SJSA1 (cell line): ENCODE data around the gene ASNS. TPM values are rescaled to one million over a fixed set of nuclear protein-coding genes. Genes with fewer than 3 reads are reported as not detected.
"Not testable (repeated sequence)": the region's sequence is repeated elsewhere in the genome, so short reads cannot be mapped to it uniquely, and the experiment has no call there.

ENCODE experiments used
- DNase-seq, 2 experiments: peaks; one replicate each; pipeline ENCODE4 v3.0.0-alpha.2; 2015 to 2020; ENCODE audit warnings: low spot score in 2 of 2, low read depth in 1 of 2
- H3K27ac ChIP-seq: fragments of 250-450 bp; sonication (Bioruptor Pico); 2 replicates; pipeline ENCODE4 v1.5.1; 2020; ENCODE audit warnings: mild to moderate bottlenecking, moderate library complexity
- H3K27me3 ChIP-seq: fragments of 250-450 bp; sonication (Bioruptor Pico); replicated peaks from 2 replicates; pipeline ENCODE4 v1.5.1; 2020; ENCODE audit warnings: mild to moderate bottlenecking, moderate library complexity
- H3K36me3 ChIP-seq: fragments of 250-450 bp; sonication (Bioruptor Pico); 2 replicates; pipeline ENCODE4 v1.5.1; 2020; ENCODE audit warnings: mild to moderate bottlenecking
- H3K4me1 ChIP-seq: fragments of 250-450 bp; sonication (Bioruptor Pico); replicated peaks from 2 replicates; pipeline ENCODE4 v1.6.1; 2021; ENCODE audit warnings: mild to moderate bottlenecking
- H3K4me3 ChIP-seq: fragments of 250-450 bp; sonication (Bioruptor Pico); 2 replicates; pipeline ENCODE4 v1.5.1; 2020; ENCODE audit warnings: mild to moderate bottlenecking
- H3K9me3 ChIP-seq: fragments of 250-450 bp; sonication (Bioruptor Pico); replicated peaks from 2 replicates; pipeline ENCODE4 v1.5.1; 2020; ENCODE audit warnings: mild to moderate bottlenecking
- total RNA-seq: library from RNA; depleted of rRNA; stranded (reverse); fragments of >200 nt; shearing (Covaris generic); gene quantifications from 2 replicates; pipeline ENCODE4 v1.2.3, GENCODE V29; 2014

Gene ASNS
- total RNA-seq, 1 experiment from 2014 or later = 13.1 TPM

DNA sequence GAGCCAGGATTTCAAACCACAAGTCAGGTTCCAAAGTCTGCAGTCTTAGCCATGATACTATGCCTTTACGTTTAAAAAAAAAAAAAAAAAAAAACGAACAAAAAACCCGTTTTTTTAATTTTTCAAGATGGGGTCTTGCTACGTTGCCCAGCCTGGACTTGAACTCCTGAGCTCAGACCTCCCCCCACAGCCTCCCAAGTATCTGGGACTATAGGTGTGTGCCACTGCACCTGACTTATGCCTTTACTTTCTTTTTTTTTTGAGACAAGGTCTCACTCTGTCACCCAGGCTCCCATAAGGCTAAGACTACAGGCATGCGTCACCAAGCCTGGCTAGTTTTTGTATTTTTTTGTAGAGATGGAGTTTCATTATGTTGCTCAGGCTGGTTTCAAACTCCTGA is 14.7 kb downstream of the ASNS start:
- Histone ChIP-seq H3K27me3 (no peaks in the 10 kb centered on the region), H3K4me1 (no peaks in the 10 kb centered on the region), H3K36me3 (no peaks in the 10 kb centered on the region), H3K27ac (no peak overlapping the region), H3K4me3 (no peak overlapping the region), H3K9me3 (no peaks in the 10 kb centered on the region)
- DNase-seq = no peak

DNA sequence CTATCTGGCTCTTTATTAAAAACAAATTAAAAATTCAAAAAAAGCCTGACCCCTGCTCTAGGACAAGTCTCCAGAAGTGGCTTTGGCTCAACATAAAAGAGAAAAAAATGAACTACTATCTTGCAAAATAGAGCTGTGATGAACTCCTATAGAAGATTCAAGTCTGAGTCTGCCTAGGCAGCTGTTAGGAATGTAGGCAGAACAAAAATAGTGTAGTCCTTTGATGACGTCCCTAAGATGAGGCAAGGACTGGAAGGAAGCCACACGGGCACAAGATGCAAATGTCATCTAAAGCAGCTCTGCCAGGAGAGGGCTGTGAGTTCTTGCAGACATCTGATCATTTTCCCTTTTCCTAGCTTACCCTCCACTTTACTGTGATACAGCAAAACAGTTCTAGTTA is 20.5 kb downstream of the ASNS start:
- Histone ChIP-seq H3K27me3 (no peaks in the 10 kb centered on the region), H3K27ac (no peak overlapping the region), H3K9me3 (no peaks in the 10 kb centered on the region), H3K36me3 (no peaks in the 10 kb centered on the region), H3K4me3 (no peak overlapping the region), H3K4me1 (no peaks in the 10 kb centered on the region)
- DNase-seq = no peak

DNA sequence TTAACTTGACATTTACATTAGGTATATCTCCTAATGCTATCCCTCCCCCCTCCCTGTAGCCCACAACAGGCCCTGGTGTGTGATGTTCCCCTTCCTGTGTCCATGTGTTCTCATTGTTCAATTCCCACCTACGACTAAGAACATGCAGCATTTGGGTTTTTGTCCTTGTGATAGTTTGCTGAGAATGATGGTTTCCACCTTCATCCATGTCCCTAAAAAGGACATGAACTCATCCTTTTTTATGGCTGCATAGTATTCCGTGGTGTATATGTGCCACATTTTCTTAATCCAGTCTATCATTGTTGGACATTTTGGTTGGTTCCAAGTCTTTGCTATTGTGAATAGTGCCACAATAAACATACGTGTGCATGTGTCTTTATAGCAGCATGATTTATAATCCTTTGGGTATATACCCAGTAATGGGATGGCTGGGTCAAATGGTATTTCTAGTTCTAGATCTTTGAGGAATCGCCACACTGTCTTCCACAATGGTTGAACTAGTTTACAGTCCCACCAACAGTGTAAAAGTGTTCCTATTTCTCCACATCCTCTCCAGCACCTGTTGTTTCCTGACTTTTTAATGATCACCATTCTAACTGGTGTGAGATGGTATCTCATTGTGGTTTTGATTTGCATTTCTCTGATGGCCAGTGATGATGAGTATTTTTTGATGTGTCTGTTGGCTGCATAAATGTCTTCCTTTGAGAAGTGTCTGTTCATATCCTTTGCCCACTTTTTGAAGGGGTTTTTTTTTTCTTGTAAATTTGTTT is 21.8 kb downstream of the ASNS start:
- H3K4me3 ChIP-seq, H3K27me3 ChIP-seq, H3K4me1 ChIP-seq, H3K36me3 ChIP-seq, DNase-seq, H3K27ac ChIP-seq, H3K9me3 ChIP-seq: not testable (repeated sequence)

DNA sequence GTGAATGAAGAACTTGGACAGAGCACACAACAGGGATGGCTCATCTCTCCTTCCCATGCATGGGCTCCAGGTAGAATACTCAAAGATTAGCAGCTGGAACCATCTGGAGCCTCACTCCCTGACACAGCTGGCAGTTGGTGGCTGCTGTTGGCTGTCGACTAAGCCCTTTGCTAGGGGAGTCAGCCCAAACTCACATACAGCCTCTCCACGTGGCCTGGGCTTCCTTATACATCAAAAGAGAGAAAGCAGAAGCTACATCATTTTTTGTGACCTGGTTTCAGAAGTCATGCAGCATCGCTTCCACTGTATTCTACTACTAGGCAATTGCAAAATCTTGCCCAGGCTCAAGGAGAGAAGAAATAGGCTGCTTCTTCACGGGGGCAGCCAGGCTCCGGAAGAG is 24.4 kb downstream of the ASNS start:
- Histone ChIP-seq H3K4me3 (no peak overlapping the region), H3K4me1 (no peaks in the 10 kb centered on the region), H3K27me3 (no peaks in the 10 kb centered on the region), H3K27ac (no peak overlapping the region), H3K36me3 (no peaks in the 10 kb centered on the region), H3K9me3 (no peaks in the 10 kb centered on the region)
- DNase-seq = no peak

DNA sequence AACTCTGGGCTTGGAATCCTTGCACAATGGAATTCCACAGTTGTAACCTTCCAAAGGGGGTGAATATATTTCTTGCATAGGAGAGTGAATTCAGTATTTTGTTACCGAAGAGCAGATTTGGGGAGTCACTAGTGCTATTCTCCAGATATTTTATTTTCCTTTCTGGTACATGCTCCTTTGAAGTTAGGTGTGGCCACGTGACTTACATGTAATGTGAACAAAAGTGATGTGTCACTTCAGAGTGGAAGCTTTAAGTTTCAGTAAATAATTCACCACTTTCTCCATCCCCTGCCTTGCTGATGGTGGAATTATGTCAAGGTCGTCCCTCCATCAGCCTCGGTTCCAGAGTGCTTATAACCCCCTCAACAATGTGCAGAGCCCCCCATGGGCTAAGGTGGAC is 25.3 kb downstream of the ASNS start:
- Histone ChIP-seq H3K36me3 (no peaks in the 10 kb centered on the region), H3K4me1 (no peaks in the 10 kb centered on the region), H3K4me3 (no peak overlapping the region), H3K27me3 (no peaks in the 10 kb centered on the region), H3K9me3 (no peaks in the 10 kb centered on the region), H3K27ac (no peak overlapping the region)
- no peak for DNase-seq

DNA sequence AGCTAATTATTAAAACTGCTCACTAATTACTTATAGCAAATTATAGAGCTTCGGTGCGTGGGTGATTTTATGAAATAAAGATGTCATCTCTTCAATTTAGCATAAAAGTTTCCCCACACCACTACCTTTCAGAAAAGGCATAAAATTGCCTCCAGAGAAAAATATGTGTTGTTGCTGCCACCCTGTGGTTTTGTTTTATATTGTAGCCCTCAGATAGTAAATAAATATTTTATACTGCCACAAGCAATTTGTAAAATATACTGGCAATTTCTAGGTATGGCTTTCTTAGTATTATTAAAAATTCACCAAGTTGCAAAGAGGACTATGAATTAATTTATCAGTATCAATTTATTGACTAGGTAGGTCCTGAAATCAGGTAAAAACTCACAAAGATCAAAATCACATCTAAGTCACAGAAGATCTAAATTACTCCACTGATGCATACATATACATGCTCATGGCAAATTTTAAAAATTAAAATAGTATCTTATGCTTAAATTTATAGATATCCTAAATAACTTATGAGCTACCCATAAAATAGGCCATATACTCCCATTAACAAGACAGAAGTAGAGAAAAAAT is 26.5 kb downstream of the ASNS start:
- DNase-seq = peak in 1 of 2 experiments; percentile 27
- Histone ChIP-seq H3K4me1 (no peaks in the 10 kb centered on the region), H3K36me3 (no peaks in the 10 kb centered on the region), H3K27me3 (no peaks in the 10 kb centered on the region), H3K4me3 (no peak overlapping the region), H3K27ac (no peak overlapping the region), H3K9me3 (no peaks in the 10 kb centered on the region)

DNA sequence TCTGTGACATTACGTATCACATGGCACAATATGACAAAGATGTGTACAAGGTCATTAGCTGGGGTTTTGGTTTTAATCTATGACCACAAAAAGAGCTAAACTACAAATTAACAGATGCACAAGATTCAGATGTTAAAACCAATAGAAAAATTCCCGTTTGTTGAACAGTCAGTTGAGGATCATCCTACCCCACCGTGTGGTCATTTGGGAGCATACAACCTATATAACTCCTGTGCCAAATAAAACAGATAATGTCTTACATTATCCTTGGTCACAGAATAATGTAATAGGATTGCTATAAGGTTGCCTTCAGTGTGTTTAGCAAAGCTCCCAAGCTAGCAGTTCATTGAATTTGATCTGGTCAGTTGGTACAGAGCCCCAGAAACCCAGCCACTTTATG is 28.2 kb downstream of the ASNS start:
- no peaks in the 10 kb centered on the region for H3K9me3 ChIP-seq
- DNase-seq = no peak
- H3K4me3 ChIP-seq = no peak overlapping the region
- H3K27me3 ChIP-seq = no peaks in the 10 kb centered on the region
- H3K27ac ChIP-seq = no peak overlapping the region
- no peaks in the 10 kb centered on the region for H3K4me1 ChIP-seq
- no peaks in the 10 kb centered on the region for H3K36me3 ChIP-seq

DNA sequence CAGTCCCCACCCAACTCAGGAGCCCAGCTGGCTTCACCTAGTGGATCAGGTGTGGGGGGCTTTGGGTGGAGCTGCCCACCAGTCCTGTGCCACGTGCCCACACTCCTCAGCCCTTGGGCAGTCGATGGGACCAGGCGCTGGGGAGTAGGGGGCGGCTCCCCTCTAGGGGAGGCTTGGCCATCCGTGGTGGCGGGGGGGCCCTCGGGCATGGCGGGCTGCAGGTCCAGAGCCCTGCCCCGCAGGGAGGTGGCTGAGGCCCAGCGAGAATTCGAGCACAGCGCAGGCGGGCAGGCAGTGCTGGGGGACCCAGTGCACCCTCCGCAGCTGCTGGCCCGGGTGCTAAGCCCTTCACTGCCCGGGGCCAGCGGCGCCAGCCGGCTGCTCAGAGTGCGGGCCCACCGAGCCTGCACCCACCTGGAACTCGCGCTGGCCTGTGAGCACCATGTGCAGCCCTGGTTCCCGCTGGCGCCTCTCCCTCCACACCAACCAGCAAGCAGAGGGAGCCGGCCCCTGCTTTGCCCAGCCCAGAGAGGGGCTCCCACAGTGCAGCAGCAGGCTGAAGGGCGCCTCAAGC is 29.3 kb downstream of the ASNS start:
- H3K4me3 ChIP-seq = no peak overlapping the region
- H3K27me3 ChIP-seq = no peaks in the 10 kb centered on the region
- DNase-seq = no peak
- no peak overlapping the region for H3K27ac ChIP-seq
- H3K4me1 ChIP-seq = no peaks in the 10 kb centered on the region
- H3K9me3 ChIP-seq = no peaks in the 10 kb centered on the region
- H3K36me3 ChIP-seq = no peaks in the 10 kb centered on the region

DNA sequence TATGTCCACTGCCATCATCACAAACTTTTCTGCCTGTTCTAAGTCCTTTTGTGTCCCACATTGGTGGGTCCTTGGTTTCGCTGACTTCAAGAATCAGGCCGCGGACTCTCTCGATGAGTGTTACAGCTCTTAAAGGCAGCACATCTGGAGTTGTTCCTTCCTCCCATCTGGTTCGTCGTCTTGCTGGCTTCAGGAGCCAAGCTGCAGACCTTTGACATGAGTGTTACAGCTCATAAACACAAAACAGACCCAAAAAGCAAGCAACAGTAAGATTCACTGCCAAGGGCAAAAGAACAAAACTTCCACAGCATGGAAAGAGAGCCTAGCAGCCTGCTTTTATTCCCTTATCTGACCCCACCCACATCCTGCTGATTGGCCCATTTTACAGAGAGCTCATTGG is 30.2 kb downstream of the ASNS start:
- Histone ChIP-seq H3K4me1 (no peaks in the 10 kb centered on the region), H3K27ac (no peak overlapping the region), H3K36me3 (no peaks in the 10 kb centered on the region), H3K27me3 (no peaks in the 10 kb centered on the region), H3K4me3 (no peak overlapping the region), H3K9me3 (no peaks in the 10 kb centered on the region)
- DNase-seq = no peak

DNA sequence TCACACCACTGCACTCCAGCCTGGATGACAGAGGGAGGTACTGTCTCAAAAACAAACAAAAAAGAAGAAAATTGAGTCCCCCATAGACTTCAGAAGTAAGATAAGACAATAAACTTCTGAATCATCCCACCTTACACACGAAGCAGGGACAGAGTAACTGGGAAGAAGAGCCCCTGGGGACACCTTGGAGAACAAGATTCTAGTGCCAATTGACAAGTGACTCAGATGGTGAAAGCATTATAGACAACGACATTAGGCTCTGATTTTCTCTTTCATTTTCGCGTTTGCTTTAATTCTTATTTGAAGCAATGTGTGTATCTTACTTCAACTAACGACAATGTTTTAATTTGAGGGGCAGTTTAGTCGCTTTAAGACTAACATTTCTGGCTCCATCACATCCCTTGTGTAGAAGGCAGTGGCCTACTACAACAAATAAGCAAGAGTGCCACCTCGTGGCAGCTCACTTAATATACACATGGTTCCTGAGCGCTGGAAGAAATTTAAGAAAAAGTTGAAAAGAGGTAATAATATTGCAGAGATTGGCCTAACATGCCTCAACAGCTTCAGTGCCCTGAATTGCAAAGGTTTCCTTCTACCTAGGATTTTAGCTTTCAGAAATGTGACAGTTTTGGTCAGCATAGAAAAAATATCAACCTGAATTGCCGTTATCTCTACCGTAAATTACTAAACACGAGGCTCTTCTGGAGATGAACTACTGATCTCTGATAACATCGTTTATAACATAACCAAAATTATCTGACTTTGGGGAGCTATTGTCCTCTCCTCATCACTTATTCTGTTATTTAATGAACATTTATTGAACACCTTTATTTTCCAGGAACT is 36.7 kb downstream of the ASNS start:
- 0 out of 2 replicates have a peak, but pooled peaks cover 3% of the 10 kb centered on the region for H3K27me3 ChIP-seq
- no peak overlapping the region for H3K4me3 ChIP-seq
- no peaks in the 10 kb centered on the region for H3K4me1 ChIP-seq
- H3K27ac ChIP-seq = no peak overlapping the region
- H3K36me3 ChIP-seq = no peaks in the 10 kb centered on the region
- peak; percentile 44 to 56 for DNase-seq
- no peaks in the 10 kb centered on the region for H3K9me3 ChIP-seq

DNA sequence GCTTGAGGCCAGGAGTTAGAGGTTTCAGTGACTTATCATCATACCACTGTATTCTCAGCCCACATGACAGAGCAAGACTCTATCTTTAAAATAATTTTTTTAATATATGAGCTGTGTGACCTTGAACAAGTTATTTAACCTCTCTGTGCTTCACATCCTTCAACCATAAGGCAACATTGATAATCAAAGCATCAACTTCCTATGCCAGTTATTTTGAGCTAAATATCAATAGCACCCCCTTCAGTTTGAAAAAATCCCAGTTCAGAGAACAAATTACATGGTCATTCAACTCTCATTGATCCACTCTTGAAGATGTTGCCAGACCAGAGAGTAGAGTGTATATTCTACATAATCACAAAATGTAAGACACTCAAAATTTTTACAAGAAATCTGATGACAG is 53.0 kb downstream of the ASNS start:
- no peaks in the 10 kb centered on the region for H3K4me1 ChIP-seq
- no peaks in the 10 kb centered on the region for H3K9me3 ChIP-seq
- no peak for DNase-seq
- H3K4me3 ChIP-seq = no peak overlapping the region
- H3K27me3 ChIP-seq = no peaks in the 10 kb centered on the region
- H3K36me3 ChIP-seq = no peaks in the 10 kb centered on the region
- H3K27ac ChIP-seq = no peak overlapping the region

DNA sequence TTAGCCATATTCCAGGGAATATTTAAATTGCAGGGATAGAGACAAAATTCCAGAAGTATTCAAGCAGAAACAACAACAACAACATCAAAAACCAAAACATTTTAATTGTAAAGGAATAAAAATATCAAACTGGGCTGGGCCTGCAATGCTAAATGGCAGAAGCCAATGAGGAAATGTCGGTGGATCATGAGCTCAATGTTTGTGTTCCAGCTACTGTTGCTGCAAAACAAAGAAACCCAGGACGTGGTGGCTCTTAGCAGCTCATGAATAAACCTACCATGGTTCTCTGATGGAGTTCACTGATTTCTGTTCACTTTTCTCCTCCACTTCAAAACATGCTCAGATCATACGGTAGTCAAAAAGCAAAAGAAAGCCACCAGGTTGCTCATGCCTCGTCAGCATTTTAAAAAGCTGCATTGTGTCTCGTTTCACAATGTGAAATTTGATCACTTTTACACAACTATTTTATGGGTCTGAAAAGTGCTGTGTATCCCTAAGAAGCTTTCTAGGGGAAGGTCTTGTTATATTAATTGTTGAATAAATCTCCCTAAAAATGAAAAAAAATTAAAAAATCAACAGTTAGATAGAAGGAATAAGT is 54.0 kb downstream of the ASNS start:
- H3K4me1 ChIP-seq = no peaks in the 10 kb centered on the region
- H3K36me3 ChIP-seq = no peaks in the 10 kb centered on the region
- H3K27ac ChIP-seq = no peak overlapping the region
- H3K4me3 ChIP-seq = no peak overlapping the region
- no peak for DNase-seq
- H3K9me3 ChIP-seq = no peaks in the 10 kb centered on the region
- no peaks in the 10 kb centered on the region for H3K27me3 ChIP-seq
